NCI-H1105 treated with DMSO at 0.1 percent for 48 hours (cell line): ENCODE results near the gene STEAP1.
"Not testable (repeated sequence)": the region's sequence is repeated elsewhere in the genome, so short reads cannot be mapped to it uniquely, and the experiment has no call there.

Source experiments
- DNase-seq: peaks from one replicate; lab custom pipeline; 2025; lab: John Stamatoyannopoulos, UW

The STEAP1 gene

GRCh38 chr7:90173127-90173844 is 19.0 kb downstream of the STEAP1 start:
- no peak for DNase-seq

GRCh38 chr7:90175667-90176066 is 21.4 kb downstream of the STEAP1 start:
- DNase-seq, result no peak

- no peak for DNase-seq
These were observed 21.9 kb downstream of the STEAP1 start for GRCh38 chr7:90176195-90176594.

- no peak for DNase-seq
These were observed 23.9 kb downstream of the STEAP1 start for GRCh38 chr7:90178166-90178565.

- no peak for DNase-seq
These were observed 24.5 kb downstream of the STEAP1 start for GRCh38 chr7:90178679-90179278.

GRCh38 chr7:90180011-90180585 is 25.8 kb downstream of the STEAP1 start:
- no peak for DNase-seq

GRCh38 chr7:90180649-90181048 is 26.4 kb downstream of the STEAP1 start:
- no peak for DNase-seq

GRCh38 chr7:90181485-90181884 is 27.2 kb downstream of the STEAP1 start:
- DNase-seq, result no peak

- not testable (repeated sequence) for DNase-seq
These were observed 32.0 kb downstream of the STEAP1 start for GRCh38 chr7:90186290-90186689.

- no peak for DNase-seq
These were observed 33.3 kb downstream of the STEAP1 start for GRCh38 chr7:90187507-90188050.

- no peak for DNase-seq
These were observed 34.0 kb downstream of the STEAP1 start for GRCh38 chr7:90188281-90188680.

- no peak for DNase-seq
These were observed 36.7 kb downstream of the STEAP1 start for GRCh38 chr7:90190995-90191394.

- DNase-seq, result no peak
These were observed 37.4 kb downstream of the STEAP1 start for GRCh38 chr7:90191648-90192047.

- no peak for DNase-seq
These were observed 38.8 kb downstream of the STEAP1 start for GRCh38 chr7:90192876-90193750.

- DNase-seq, result no peak
These were observed 40.9 kb downstream of the STEAP1 start for GRCh38 chr7:90194911-90195809.

- no peak for DNase-seq
These were observed 47.4 kb downstream of the STEAP1 start for GRCh38 chr7:90201500-90202195.

GRCh38 chr7:90207956-90208355 is 53.7 kb downstream of the STEAP1 start:
- no peak for DNase-seq

GRCh38 chr7:90209776-90210175 is 55.5 kb downstream of the STEAP1 start:
- no peak for DNase-seq

GRCh38 chr7:90210475-90210874 is 56.2 kb downstream of the STEAP1 start:
- no peak for DNase-seq

- DNase-seq, result no peak
These were observed 56.7 kb downstream of the STEAP1 start for GRCh38 chr7:90210981-90211380.
